ENCODE measurements around the gene MTA3.

DNA sequence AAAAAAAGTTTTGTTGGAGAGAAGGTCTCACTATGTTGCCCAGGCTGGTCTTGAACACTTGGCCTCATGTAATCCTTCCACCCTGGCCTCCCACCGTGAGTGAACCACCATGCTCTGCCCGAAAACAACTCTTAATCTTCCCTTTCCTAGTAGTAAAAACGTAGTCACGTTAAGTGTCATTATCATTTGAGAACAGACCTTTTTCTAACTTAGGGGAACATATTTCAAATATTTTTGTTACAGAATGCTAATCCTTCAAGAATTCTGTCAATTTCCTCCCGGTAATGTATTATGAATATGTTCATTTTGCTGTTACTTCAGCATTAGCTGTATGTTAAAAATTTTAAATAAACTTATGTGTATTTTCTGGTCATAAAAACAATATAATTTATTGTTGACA is 49.7 kb downstream of the MTA3 start:
- TF ChIP-seq, protein P1, sequence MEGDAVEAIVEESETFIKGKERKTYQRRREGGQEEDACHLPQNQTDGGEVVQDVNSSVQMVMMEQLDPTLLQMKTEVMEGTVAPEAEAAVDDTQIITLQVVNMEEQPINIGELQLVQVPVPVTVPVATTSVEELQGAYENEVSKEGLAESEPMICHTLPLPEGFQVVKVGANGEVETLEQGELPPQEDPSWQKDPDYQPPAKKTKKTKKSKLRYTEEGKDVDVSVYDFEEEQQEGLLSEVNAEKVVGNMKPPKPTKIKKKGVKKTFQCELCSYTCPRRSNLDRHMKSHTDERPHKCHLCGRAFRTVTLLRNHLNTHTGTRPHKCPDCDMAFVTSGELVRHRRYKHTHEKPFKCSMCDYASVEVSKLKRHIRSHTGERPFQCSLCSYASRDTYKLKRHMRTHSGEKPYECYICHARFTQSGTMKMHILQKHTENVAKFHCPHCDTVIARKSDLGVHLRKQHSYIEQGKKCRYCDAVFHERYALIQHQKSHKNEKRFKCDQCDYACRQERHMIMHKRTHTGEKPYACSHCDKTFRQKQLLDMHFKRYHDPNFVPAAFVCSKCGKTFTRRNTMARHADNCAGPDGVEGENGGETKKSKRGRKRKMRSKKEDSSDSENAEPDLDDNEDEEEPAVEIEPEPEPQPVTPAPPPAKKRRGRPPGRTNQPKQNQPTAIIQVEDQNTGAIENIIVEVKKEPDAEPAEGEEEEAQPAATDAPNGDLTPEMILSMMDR (IDR thresholded peaks at IDR 0.05; ENCODE audit: low read length), result no peak
- no peak for TF ChIP-seq EZH2 (IDR thresholded peaks at IDR 0.05; ENCODE audit: borderline replicate concordance, low read length)

All from OCI-LY1 (cell line).